HG03521 (cell line): ENCODE measurements around the gene LCORL.
"Not testable (repeated sequence)": the region's sequence is repeated elsewhere in the genome, so short reads cannot be mapped to it uniquely, and the experiment has no call there.

Experiments
- ATAC-seq: cut with Tn5 transposase; IDR thresholded peaks from one replicate; pipeline ENCODE4 v1.9.1; 2021; ENCODE audit warnings: mild to moderate bottlenecking, moderate library complexity; ENCODE audit not compliant: unreplicated experiment

Gene LCORL

GRCh38 chr4:18021720-18022571 is at the start of gene LCORL:
Gene LCORL (minus strand): TSS chr4:18021755. CDS start chr4:18021751, 4 bp downstream.
- peak; percentile 70 for ATAC-seq

GRCh38 chr4:18069810-18070209 is 48.3 kb upstream of the LCORL start:
- ATAC-seq: no peak

DNA sequence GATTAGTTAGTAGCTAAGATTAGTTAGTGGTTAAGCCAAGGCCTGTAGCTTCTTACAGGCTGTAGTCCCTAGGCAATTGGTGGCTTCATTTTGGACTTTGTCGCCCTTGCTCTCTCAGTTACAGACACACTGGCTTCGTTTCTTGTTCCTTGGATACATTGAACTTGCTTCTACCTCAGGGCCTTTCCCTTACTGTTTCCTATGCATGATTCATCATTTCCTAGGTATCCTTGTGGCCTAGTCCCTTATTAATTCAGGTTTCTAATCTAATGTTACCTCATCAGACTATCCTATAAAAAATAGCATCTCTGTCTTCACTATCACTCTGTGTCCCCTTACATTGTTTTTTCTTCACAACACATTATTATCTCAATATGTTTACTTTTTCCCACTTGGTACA is 45.5 kb upstream of the LCORL start:
- ATAC-seq: no peak

- no peak for ATAC-seq
Observed at GRCh38 chr4:18063079-18063478, 41.5 kb upstream of the LCORL start.

- peak; percentile 69 for ATAC-seq
Observed at GRCh38 chr4:18057821-18058533, 36.4 kb upstream of the LCORL start.

DNA sequence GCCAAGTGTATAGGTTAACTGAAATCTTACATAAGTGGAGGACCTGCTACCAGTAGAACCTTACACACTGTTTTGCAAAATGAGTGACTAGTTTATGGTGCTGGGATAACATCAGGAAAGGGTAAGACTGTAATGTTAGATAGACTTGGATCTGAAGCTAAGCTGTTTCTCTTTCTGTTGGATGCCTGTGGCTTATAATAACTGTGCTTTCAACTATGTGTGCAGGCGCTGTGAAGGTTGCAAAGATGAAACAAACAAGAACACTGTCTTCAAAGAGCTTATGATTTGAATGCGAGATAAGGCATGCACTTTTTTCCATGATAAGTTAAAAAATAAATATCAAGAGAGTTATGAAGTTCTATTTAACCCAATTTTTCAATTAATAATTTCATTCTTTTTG is 34.5 kb upstream of the LCORL start:
- no peak for ATAC-seq

DNA sequence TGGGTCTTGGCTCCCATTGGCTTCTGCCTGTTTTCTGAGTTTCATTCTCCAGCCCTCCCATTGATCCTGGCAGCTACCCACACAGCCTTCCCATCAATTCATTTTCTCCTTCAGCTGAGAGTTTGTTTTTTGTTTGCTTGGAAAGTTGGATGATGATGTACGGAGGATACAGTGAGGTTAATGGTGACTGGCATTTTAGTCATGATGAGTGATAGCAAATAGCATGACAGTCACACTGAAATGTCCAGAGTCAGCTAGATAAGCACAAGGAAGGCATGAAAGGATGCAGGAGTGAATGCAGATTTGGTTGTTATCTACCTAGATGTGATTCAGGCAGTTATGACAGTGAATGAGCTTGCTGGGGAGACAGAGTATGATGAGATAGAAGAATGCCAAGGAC is 30.6 kb upstream of the LCORL start:
- ATAC-seq: no peak

DNA sequence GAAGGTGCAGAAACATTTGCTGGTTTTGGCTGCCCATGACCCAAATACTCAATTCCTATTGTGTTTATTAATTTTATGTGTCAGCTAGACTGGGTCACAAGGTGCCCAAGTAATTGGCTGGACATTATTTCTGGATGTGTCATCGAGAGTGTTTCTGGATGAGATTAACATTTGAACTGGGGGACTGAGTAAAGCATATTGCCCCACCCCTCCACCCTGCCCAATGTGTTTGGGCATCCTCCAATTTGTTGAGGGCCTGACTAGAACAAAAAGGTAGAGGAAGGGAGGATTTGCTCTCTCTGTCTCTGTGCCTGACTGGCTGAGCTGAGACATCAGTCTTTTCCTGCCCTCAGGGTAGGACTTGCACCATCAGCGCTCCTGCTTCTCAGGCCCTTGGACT is 29.7 kb upstream of the LCORL start:
- ATAC-seq: no peak

DNA sequence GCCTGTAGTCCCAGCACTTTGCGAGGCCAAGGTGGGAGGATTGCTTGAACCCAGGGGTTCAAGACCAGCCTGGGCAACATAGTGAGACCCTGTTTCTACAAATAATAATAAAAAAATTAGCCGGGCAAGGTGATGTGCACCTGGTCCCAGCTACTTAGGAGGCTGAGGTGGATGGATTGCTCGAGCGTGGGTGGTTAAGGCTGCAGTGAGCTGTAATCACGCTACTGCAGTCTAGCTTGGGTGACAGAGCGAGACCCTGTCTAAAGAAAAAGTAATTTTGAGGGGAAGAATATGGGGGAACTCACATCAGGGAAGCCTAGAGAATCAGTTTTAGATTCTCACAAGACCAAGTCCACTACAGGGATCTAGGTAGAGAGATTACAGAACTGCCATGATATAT is 28.9 kb upstream of the LCORL start:
- no peak for ATAC-seq

- no peak for ATAC-seq
Observed at GRCh38 chr4:18049446-18049845, 27.9 kb upstream of the LCORL start.

GRCh38 chr4:18042754-18043153 is 21.2 kb upstream of the LCORL start:
- no peak for ATAC-seq

GRCh38 chr4:18042012-18042411 is 20.5 kb upstream of the LCORL start:
- ATAC-seq: no peak

- ATAC-seq: no peak
Observed at GRCh38 chr4:18041114-18041513, 19.6 kb upstream of the LCORL start.

- no peak for ATAC-seq
Observed at GRCh38 chr4:18039113-18039512, 17.6 kb upstream of the LCORL start.

DNA sequence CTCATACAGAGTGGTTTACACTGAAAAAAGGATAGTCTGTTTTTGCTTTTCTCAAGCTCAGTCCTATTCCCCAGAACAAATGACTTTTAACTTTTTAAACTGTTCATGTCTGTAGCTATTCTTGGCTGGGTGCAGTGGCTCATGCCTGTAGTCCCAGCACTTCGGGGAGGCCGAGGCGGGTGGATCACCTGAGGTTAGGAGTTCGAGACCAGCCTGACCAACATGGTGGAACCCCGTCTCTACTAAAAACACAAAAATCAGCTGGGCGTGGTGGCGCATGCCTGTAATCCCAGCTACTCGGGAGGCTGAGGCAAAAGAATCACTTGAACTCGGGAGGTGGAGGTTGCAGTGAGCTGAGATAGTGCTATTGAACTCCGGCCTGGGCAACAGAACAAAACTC is 14.8 kb upstream of the LCORL start:
- ATAC-seq: not testable (repeated sequence)

DNA sequence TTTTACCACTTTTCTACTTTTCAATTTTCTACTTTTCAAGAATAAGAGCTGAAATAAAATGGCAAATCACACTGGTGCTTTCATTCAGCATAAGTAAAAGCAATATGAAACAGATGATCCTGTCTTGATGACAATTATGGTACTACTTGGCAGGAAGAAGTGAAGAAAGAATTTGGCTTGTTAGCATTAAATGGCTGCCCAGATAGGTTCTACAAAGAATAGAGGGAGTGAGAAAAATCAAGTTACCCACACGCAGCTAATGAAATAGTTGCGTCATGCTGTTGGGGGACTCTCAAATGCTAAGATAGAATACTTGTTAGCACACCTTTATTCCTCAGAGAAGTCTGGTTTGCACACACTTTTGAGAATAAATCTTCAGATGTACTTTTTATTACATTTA is 12.5 kb upstream of the LCORL start:
- no peak for ATAC-seq

DNA sequence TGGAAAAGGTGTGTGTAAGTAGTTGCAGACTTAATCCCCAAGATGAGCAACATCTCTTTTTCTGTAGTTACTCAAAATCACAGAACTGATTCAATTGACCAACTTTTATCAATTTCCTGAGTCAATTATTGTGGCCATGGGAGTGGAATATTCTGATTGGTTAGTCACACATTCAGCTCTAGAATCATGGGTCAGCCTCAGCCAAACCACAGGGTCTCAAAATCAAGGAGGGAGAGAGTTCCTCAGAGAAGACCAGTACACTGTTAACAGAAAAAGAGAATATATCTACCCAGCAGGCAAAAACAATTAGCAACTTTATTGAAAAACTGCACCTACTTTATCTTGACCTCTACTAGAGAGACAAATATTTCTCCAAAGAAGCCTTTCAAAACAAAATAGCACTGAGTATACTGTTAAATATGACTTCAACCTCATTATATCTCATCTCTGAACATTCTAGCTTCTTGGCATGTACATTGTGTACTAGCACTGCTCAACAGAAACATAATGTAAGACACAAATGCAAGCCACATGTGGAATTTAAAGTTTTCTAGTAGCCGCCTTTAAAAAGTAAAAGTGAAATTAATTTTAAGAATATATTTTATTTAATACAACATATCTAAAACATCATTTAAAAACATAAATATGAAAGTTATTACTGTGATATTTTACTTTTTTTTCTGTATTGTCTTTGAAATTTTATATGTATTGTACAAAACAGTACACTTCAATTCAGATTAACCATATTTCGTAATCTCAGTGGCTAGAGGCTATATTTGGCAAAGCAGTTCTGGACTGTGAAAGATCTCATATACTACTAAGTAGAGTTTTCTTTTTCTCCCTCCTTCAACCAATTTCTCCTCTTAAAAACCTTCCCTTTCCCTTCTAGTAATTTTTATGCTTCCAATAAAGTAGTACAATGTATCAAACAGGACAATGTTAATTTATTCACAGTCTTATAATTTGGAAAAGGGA is 11.8 kb upstream of the LCORL start:
- no peak for ATAC-seq

DNA sequence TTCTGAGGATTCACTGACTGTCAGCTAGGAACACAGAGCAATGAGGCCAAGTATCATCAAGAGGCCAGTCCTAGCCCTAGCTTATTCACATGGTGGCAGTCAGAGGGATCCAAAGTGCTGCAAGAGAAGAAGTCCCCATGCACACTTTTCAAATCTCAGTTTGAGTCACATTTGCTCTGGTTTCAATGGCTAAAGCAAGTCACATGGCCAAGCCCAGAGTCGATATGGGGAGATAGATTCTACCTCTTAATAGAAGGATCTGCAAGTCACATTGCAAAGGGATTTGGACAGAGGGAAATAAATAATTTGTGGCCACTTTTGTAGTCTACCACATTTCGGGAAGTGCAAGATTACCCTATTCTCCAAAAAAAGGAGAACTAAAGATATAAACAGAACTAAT is 3.7 kb upstream of the LCORL start:
- ATAC-seq: no peak

DNA sequence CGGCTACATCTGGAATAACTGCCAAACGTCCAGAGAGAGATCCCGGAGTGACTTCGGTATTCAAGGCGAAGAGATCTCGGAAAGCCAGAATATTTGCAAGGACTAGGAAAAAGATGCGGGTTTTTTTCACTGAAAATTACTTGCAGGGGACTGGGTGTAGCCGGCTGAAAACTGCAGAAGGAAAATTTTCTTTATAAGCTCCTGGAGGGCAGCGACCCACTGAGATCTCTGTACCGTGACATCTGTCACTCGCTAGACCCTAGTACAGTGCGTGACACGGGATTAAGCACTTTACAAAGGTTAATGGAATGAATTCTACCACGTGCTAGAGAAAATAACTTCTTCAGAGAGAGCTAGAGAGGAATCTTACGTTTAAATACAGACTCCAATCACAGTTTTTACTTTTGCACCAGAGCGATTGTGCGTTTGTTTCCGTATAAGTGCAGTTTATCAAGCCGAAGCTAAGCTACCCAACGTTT is 1.1 kb upstream of the LCORL start:
- ATAC-seq: no peak

GRCh38 chr4:18021470-18021719 is 160 bp downstream of the LCORL start:
- ATAC-seq: peak; percentile 5
